Heart left ventricle (tissue), 13 donors: Measurements from ENCODE around the gene MVK.

Source experiments
- CTCF ChIP-seq, 12 donors: fragments of 200-600 bp; sonication (generic) in 4 of 12; IDR thresholded peaks; one replicate each; pipeline versions ENCODE4 v1.5.0 to v1.8.0; 2018 to 2022; ENCODE audit warnings: antibody characterized with exemption in 12 of 12, mild to moderate bottlenecking in 5 of 12
- POLR2A ChIP-seq, 2 donors: fragments of 450-650 bp; IDR thresholded peaks; one replicate each; pipeline ENCODE4 v1.6.1; 2017; ENCODE audit warnings: antibody characterized with exemption in 2 of 2, mild to moderate bottlenecking in 2 of 2, moderate library complexity in 2 of 2
- donor health status: ischemic (EF 13 %, LVEDD 7.1; RV severe dilation, severe dysfunction).
- donor health status: DM: no; HTN: yes; CAD: no.
- donor health status: DM: no; HTN: no; CAD: no.
- donor health status: ischemic (EF 25% LVEDD 6.9; RV normal size, moderate dysfunction).
- donor health status: ischemic (EF 25% LVEDD 5.7; RV mildly dilated, moderate dysfunction).
- donor health status: ischemic (EF 35%, LVEDD 5.7; RV mildly dilated, moderate dysfunction).
- donor health status: nonischemic (EF 11% LVEDD 7.7; RV severe dilation, severe dysfunction).
- donor health status: DM: yes; HTN: yes; CAD: no.
- donor health status: PGD.
- donor health status: ischemic (EF 29% LVEDD 5.4; RV normal size, mild dysfunction).
- donor health status: nonischemic (EF 23%, LVEDD 6.1; RV moderate dilation, normal function).

GRCh38 chr12:109577311-109577710, 3.7 kb downstream of the MVK start:
- no peak for TF ChIP-seq CTCF (IDR thresholded peaks at IDR 0.05)
- TF ChIP-seq POLR2A (IDR thresholded peaks at IDR 0.05) = no peak
